IPS DF 6.9 (cell line): ENCODE results near the gene OGDH.

ENCODE experiments used
- DNase-seq: peaks from one replicate; pipeline ENCODE4 v3.0.0-alpha.2; 2013; ENCODE audit warnings: low read depth, low spot score
- H3K27ac ChIP-seq: one replicate; pipeline ENCODE4 v1.5.1; 2013; ENCODE audit warnings: low read length, control low read depth
- H3K27me3 ChIP-seq: 2 replicates; pipeline ENCODE4 v1.6.1; 2013; ENCODE audit warnings: mild to moderate bottlenecking, low read length; ENCODE audit not compliant: control insufficient read depth, insufficient read depth
- H3K36me3 ChIP-seq: 2 replicates; pipeline ENCODE4 v1.6.1; 2013; ENCODE audit warnings: low read length; ENCODE audit not compliant: control insufficient read depth, insufficient read depth
- H3K4me1 ChIP-seq: 2 replicates; pipeline ENCODE4 v1.6.1; 2013; ENCODE audit warnings: low read length; ENCODE audit not compliant: control insufficient read depth, insufficient read depth
- H3K4me3 ChIP-seq: 2 replicates; pipeline ENCODE4 v1.5.1; 2013; ENCODE audit warnings: mild to moderate bottlenecking, low read length
- H3K9me3 ChIP-seq: 2 replicates; pipeline ENCODE4 v1.6.1; 2013; ENCODE audit warnings: low read length, inconsistent platforms; ENCODE audit not compliant: control insufficient read depth, insufficient read depth
- WGBS: extraction: QIAGEN DNeasy Blood & Tissue Kit; methylation state at CpG from one replicate; pipeline ENCODE4 v1.1.7; 2013; ENCODE audit warnings: mixed read lengths, missing lambda C conversion rate; ENCODE audit not compliant: insufficient read length, insufficient coverage; 5-methylcytosine and 5-hydroxymethylcytosine counted together

OGDH gene

DNA sequence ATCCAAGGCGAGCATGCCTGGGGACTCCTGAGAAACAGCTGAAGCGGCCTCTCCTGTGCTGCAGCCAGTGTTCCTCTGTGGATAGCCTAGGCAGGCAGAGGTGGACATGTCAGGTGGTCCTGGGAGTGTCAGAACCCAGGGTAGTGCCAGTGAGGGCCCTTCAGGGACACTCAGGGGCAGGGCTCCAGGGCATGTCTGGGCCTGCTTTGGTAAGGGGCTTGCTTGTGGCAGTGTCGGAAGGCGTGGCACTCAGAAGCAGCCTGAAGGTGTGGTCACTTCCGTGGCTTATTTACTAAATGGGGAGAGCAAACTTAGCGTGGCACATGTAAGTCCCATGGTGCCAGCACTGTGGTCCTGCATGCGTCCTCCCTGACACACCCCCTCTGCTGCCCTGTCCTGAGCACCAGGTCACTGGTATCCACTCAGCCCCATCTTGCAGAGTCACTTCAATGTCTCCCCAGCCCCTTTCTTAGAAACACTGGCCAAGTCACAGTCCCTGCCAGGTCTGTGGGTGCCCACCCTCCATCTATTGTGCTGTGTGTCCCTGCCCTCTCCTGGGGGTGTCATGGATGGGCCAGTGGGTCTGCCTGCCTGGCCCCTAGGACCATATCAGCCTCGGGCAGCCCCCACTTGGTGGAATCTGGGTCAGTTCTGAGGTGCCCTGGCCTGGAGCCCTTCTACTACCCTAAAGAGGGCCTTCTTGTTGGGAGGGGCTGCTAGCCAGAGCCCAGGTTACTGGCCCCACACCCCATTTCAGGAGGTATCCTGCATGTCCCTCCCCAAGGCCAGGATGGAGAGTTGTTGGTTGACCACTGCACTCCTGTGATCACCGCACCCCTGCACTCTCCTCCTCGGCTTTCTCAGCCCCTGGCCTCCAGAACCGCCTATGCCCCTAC is 148.6 kb downstream of the OGDH start:
- no peak for DNase-seq
- Histone ChIP-seq H3K9me3 (no peaks in the 10 kb centered on the region), H3K27ac (no peak overlapping the region), H3K36me3 (peaks cover 9% of the 10 kb centered on the region), H3K4me3 (no peak overlapping the region), H3K27me3 (no peaks in the 10 kb centered on the region), H3K4me1 (peaks cover 2% of the 10 kb centered on the region)
- no CpG with 5 or more reads among the region's 11 CpGs for WGBS

DNA sequence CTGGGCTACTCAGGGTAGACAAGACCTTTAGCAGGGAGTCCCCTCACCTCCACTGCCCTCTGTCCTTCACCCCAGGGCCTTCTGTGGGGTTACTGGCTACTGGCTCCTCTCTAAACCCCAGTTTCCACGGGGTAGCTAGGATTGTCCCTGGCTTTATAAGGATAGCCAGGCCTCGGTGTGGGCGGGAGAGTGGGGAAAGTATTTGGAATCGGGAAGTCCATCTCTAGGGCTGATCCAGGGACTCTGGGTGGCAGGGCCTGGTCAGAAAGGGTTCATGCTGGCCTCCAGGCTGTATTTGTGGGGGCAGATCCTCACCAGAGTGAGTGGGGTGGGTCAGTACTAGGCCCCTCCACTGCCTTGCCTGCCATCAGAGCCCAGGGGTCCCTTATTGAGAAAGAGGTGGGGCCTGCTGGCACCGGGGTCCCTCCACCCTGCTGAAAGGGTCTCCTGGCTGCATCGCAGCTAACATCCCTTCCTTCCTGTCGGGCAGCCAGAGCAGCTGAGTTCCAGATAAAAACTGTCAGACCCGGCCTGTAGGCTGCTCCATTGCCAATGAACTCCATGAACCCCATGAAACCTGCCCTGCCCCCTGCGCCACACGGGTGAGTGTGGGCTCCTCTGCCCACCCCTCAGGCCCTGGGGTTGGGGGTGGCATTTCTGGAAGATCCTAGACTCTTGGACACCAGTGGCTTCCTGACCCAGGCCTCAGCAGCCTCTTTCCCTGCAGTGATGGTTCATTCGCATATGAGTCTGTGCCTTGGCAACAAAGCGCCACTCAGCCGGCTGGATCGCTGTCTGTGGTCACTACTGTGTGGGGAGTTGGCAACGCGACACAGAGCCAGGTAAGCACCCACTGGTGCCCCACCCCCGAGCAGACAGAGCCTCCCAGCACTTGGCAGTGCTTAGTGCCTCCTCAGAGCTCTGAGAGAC is 149.5 kb downstream of the OGDH start:
- Histone ChIP-seq H3K9me3 (no peaks in the 10 kb centered on the region), H3K27ac (no peak overlapping the region), H3K4me3 (no peak overlapping the region), H3K4me1 (peaks cover 2% of the 10 kb centered on the region), H3K27me3 (no peaks in the 10 kb centered on the region), H3K36me3 (peaks cover 13% of the 10 kb centered on the region)
- WGBS, result no CpG with 5 or more reads among the region's 17 CpGs
- no peak for DNase-seq

DNA sequence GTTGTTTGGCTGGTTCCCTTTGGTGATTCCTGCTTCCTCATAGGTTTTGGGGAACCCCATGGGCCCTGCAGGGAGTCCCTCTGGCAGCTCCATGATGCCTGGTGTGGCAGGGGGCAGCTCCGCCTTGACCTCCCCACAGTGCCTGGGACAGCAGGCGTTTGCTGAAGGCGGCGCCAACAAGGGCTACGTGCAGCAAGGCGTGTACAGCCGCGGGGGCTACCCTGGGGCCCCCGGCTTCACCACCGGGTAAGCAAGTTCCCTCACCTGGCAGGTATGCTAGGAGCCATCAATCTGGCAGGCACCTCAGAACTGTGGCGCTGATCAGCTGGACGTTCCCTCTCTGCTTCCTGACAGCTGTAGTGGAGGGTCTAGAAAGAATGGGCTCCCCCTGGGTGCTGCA is 150.5 kb downstream of the OGDH start:
- no CpG with 5 or more reads among the region's 12 CpGs for WGBS
- Histone ChIP-seq H3K36me3 (peaks cover 23% of the 10 kb centered on the region), H3K9me3 (no peaks in the 10 kb centered on the region), H3K27ac (no peak overlapping the region), H3K4me1 (no peaks in the 10 kb centered on the region; the same call in 1 of the 2 replicates), H3K27me3 (no peaks in the 10 kb centered on the region), H3K4me3 (no peak overlapping the region)
- DNase-seq, result no peak

DNA sequence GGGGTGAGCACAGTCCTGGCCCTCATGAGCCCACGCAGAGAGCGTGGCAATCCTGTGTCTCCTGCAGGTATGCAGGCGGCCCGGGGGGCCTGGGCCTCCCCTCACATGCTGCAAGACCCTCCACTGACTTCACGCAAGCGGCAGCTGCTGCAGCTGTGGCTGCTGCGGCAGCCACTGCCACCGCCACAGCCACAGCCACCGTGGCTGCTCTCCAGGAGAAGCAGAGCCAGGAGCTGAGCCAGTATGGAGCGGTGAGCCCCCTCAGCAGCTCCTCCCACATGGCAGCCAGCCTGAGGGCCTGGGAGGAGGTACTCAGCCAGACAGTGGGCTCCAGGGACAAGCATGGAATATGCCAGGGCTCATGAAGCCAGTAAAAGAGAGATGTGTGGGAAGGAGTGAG is 150.9 kb downstream of the OGDH start:
- Histone ChIP-seq H3K4me3 (no peak overlapping the region), H3K27me3 (no peaks in the 10 kb centered on the region), H3K36me3 (peaks cover 24% of the 10 kb centered on the region), H3K4me1 (no peaks in the 10 kb centered on the region; the same call in 1 of the 2 replicates), H3K27ac (no peak overlapping the region), H3K9me3 (no peaks in the 10 kb centered on the region)
- DNase-seq, result no peak
- WGBS, result no CpG with 5 or more reads among the region's 10 CpGs

DNA sequence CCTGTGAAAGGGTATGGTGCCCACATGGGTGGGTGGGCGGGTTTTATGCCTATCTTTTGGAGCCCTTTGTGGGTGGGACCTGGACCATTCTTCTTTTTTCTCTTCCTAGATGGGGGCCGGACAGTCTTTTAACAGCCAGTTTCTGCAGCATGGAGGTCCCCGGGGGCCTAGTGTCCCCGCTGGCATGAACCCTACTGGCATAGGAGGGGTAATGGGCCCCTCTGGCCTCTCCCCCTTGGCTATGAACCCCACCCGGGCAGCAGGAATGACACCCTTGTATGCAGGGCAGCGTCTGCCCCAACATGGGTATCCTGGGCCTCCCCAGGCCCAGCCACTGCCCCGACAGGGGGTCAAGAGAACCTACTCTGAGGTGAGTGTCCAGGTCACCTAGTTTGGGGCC is 151.3 kb downstream of the OGDH start:
- Histone ChIP-seq H3K4me1 (no peaks in the 10 kb centered on the region; the same call in 1 of the 2 replicates), H3K27ac (no peak overlapping the region), H3K27me3 (no peaks in the 10 kb centered on the region), H3K36me3 (peaks cover 28% of the 10 kb centered on the region), H3K9me3 (no peaks in the 10 kb centered on the region), H3K4me3 (no peak overlapping the region)
- no peak for DNase-seq
- no CpG with 5 or more reads among the region's 7 CpGs for WGBS
